Esophagus squamous epithelium (tissue), 4 donors: ENCODE results near the gene COG2.

Source experiments
- CTCF ChIP-seq, 6 experiments: fragments of 450-650 bp in 4 of 6; fragments of 200-600 bp in 2 of 6; sonication (generic) in 2 of 6; IDR thresholded peaks; one replicate each; pipeline ENCODE4 v1.5.1; 2016 to 2019; ENCODE audit warnings: antibody characterized with exemption in 6 of 6, mild to moderate bottlenecking in 4 of 6, moderate library complexity in 4 of 6
- POLR2A ChIP-seq, 4 donors: fragments of 450-650 bp; IDR thresholded peaks; one replicate each; pipeline ENCODE4 v1.6.1; 2017; ENCODE audit warnings: antibody characterized with exemption in 4 of 4, mild to moderate bottlenecking in 4 of 4, moderate library complexity in 3 of 4

- TF ChIP-seq CTCF (IDR thresholded peaks at IDR 0.05) (no peak), POLR2A (IDR thresholded peaks at IDR 0.05) (no peak)
Observed at GRCh38 chr1:230693777-230694176, 51.5 kb downstream of the COG2 start.
